Adipocyte (in vitro differentiated cells): ENCODE results near the gene YKT6.
"Not testable (repeated sequence)": the region's sequence is repeated elsewhere in the genome, so short reads cannot be mapped to it uniquely, and the experiment has no call there.

Source experiments
- DNase-seq: peaks from one replicate; pipeline ENCODE4 v3.0.0-alpha.2; 2015; ENCODE audit warnings: low read depth
- H3K27me3 ChIP-seq: replicated peaks from 2 replicates; pipeline ENCODE4 v1.7.0; 2013; ENCODE audit warnings: mild to moderate bottlenecking, low read length, moderate library complexity; ENCODE audit not compliant: control insufficient read depth, insufficient read depth
- H3K36me3 ChIP-seq: 2 replicates; pipeline ENCODE4 v1.7.0; 2013; ENCODE audit warnings: low read length, mild to moderate bottlenecking, moderate library complexity; ENCODE audit not compliant: control insufficient read depth, insufficient read depth, severe bottlenecking
- H3K4me1 ChIP-seq: 2 replicates; pipeline ENCODE4 v1.7.0; 2013; ENCODE audit warnings: mild to moderate bottlenecking, low read length, moderate library complexity; ENCODE audit not compliant: control insufficient read depth, insufficient read depth
- H3K4me3 ChIP-seq: 2 replicates; pipeline ENCODE4 v1.7.0; 2013; ENCODE audit warnings: mild to moderate bottlenecking, low read length, moderate library complexity
- H3K9ac ChIP-seq: 2 replicates; pipeline ENCODE4 v1.7.0; 2013; ENCODE audit warnings: mild to moderate bottlenecking, low read length, moderate library complexity
- H3K9me3 ChIP-seq: 2 replicates; pipeline ENCODE4 v1.7.0; 2013; ENCODE audit warnings: mild to moderate bottlenecking, low read length, moderate library complexity; ENCODE audit not compliant: control insufficient read depth

YKT6 gene

DNA sequence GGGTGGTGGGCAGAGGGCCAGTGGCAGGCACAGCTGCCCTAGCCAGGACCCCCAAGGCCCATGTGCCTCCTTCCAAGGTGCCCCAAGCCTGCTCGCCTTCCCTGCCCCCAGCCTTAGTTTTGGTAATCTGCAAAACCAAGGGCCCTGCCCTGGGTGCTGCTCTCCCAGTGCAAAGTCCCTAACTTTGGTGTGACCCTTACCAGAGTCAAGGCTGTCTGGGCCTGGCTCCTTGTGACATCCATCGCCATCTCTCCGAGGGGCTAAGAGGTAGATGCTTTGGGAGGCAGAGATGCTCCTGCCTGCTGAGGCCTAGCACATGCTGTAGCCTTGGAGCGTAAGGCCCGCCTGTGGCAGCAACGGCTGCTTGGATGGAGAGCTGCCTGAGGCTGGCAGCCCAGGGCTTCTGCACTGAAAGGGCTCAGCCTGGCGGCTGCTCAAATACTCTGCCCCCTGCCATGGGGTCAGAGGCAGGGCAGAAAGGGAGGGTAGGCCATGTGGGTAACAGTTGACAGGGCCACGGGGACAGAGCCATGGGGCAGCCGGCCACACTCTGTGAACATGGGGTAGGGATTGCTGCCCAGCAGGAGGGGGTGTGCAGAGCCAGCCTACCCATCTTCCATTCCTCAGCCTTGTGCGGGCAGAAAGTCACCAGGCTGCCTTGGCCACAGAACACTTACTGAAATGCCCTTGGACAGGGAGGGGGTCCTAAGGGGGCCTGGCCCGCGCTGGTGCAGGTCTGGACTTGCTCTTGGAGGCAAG lies 41.7 kb upstream of the YKT6 start:
- Histone ChIP-seq H3K4me3 (no peak overlapping the region), H3K9ac (no peak overlapping the region), H3K27me3 (peaks cover 24% of the 10 kb centered on the region), H3K9me3 (no peaks in the 10 kb centered on the region), H3K36me3 (no peaks in the 10 kb centered on the region), H3K4me1 (peaks cover 24% of the 10 kb centered on the region)
- no peak for DNase-seq

GRCh38 chr7:44159824-44160630 lies 40.8 kb upstream of the YKT6 start:
- DNase-seq: no peak
- H3K4me3 ChIP-seq: no peak overlapping the region

GRCh38 chr7:44161371-44161770 lies 39.4 kb upstream of the YKT6 start:
- peaks cover 24% of the 10 kb centered on the region for H3K4me1 ChIP-seq
- no peaks in the 10 kb centered on the region for H3K9me3 ChIP-seq
- no peak overlapping the region for H3K4me3 ChIP-seq
- no peak for DNase-seq
- no peaks in the 10 kb centered on the region for H3K36me3 ChIP-seq
- peaks cover 10% of the 10 kb centered on the region for H3K27me3 ChIP-seq
- no peak overlapping the region for H3K9ac ChIP-seq

More at GRCh38 chr7:44159824-44160630, 40.8 kb upstream of the YKT6 start:
- no peaks in the 10 kb centered on the region for H3K36me3 ChIP-seq
- no peak overlapping the region for H3K9ac ChIP-seq
- H3K4me1 ChIP-seq: peaks cover 24% of the 10 kb centered on the region
- no peaks in the 10 kb centered on the region for H3K9me3 ChIP-seq
- H3K27me3 ChIP-seq: peaks cover 16% of the 10 kb centered on the region

DNA sequence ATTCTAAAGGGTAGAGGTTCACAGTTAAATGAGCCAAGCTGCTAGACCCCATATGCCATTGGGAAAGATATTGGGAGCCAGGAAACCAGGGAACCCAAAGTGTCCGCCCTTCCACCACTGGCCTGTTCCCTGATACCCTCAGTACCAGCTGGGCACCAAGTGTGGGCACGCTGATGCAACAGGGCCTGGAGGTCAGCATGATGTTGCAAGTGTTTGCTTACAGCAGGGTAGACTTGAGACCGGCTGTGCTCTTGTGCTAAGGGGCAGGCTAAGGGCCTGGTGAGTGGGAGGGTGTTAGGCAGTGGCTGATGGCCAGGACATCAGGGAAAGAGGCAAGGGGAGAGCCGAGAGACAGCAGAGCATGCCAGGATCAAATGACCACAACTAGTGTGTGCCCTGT lies 38.6 kb upstream of the YKT6 start:
- Histone ChIP-seq H3K4me1 (peaks cover 24% of the 10 kb centered on the region), H3K4me3 (no peak overlapping the region), H3K27me3 (peaks cover 5% of the 10 kb centered on the region), H3K9me3 (no peaks in the 10 kb centered on the region), H3K36me3 (no peaks in the 10 kb centered on the region), H3K9ac (no peak overlapping the region)
- DNase-seq: peak; percentile 24

DNA sequence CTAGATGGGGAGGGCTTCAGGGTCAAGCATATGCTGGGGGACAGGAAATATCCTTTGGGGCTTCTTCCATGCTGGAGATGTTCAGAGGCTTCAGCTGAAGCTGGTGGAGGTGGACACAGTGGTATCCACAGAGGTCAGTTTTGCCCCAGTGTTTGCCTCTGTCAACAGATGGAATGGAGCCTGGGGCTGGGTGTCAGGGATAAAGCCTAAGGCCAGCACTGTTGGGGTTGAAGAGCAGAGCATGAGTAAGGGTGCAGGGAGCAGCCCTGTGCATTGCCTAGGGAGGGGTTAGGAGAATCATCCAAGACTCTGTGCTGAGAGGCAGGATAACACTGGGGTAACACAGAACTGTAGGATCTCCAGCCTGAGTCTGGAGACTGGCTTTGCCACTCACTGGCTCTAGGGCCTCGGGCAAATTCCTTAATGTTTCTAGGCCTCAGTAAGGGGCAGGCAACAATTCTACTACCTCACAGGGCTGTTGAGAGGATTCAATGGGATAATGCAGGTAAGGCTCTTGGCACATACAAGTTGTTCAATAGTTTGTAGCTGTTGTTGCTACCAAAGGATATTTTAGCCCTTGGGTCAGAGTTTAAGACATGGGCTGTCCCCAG lies 37.9 kb upstream of the YKT6 start:
- Histone ChIP-seq H3K4me3 (no peak overlapping the region), H3K9me3 (no peaks in the 10 kb centered on the region), H3K36me3 (no peaks in the 10 kb centered on the region), H3K4me1 (peaks cover 24% of the 10 kb centered on the region), H3K9ac (no peak overlapping the region), H3K27me3 (no peaks in the 10 kb centered on the region)
- peak; percentile 31 for DNase-seq

GRCh38 chr7:44163591-44163990 lies 37.2 kb upstream of the YKT6 start:
- no peak overlapping the region for H3K9ac ChIP-seq
- peaks cover 24% of the 10 kb centered on the region for H3K4me1 ChIP-seq
- no peak overlapping the region for H3K4me3 ChIP-seq
- H3K27me3 ChIP-seq: no peaks in the 10 kb centered on the region
- no peaks in the 10 kb centered on the region for H3K9me3 ChIP-seq
- no peaks in the 10 kb centered on the region for H3K36me3 ChIP-seq
- DNase-seq: peak; percentile 91

DNA sequence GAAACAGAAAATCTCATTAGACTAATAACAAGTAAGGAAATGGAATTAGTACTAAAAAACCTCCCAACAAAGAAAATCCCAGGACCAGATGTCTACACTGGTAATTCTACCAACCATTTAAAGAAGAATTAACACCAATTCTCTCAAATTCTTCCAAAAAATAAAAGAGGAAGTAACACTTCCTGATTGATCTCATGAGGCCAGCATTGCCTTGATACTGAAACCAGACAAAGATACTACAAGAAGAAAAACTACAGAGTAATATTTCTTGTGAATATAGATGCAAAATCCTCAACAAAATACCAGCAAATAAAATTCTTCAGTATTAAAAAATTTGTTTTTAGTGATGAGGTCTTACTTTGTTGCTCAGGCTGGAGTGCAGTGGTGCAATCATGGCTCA lies 32.9 kb upstream of the YKT6 start:
- no peaks in the 10 kb centered on the region for H3K36me3 ChIP-seq
- no peak for DNase-seq

GRCh38 chr7:44171901-44172300 lies 28.9 kb upstream of the YKT6 start:
- not testable (repeated sequence) for H3K4me1 ChIP-seq

More for the DNA sequence above, 32.9 kb upstream of the YKT6 start:
- peaks cover 11% of the 10 kb centered on the region for H3K4me1 ChIP-seq
- H3K4me3 ChIP-seq: no peak overlapping the region
- no peaks in the 10 kb centered on the region for H3K9me3 ChIP-seq
- H3K27me3 ChIP-seq: no peaks in the 10 kb centered on the region
- no peak overlapping the region for H3K9ac ChIP-seq

GRCh38 chr7:44172352-44172751 lies 28.4 kb upstream of the YKT6 start:
- peaks cover 3% of the 10 kb centered on the region for H3K4me1 ChIP-seq
- H3K9ac ChIP-seq: no peak overlapping the region
- H3K36me3 ChIP-seq: no peaks in the 10 kb centered on the region
- DNase-seq: no peak
- no peak overlapping the region for H3K4me3 ChIP-seq
- H3K27me3 ChIP-seq: peaks cover 30% of the 10 kb centered on the region
- peaks cover 4% of the 10 kb centered on the region for H3K9me3 ChIP-seq

More at GRCh38 chr7:44171901-44172300, 28.9 kb upstream of the YKT6 start:
- not testable (repeated sequence) for H3K9me3 ChIP-seq, H3K36me3 ChIP-seq, H3K9ac ChIP-seq, H3K4me3 ChIP-seq, DNase-seq
- H3K27me3 ChIP-seq: peaks cover 29% of the 10 kb centered on the region

DNA sequence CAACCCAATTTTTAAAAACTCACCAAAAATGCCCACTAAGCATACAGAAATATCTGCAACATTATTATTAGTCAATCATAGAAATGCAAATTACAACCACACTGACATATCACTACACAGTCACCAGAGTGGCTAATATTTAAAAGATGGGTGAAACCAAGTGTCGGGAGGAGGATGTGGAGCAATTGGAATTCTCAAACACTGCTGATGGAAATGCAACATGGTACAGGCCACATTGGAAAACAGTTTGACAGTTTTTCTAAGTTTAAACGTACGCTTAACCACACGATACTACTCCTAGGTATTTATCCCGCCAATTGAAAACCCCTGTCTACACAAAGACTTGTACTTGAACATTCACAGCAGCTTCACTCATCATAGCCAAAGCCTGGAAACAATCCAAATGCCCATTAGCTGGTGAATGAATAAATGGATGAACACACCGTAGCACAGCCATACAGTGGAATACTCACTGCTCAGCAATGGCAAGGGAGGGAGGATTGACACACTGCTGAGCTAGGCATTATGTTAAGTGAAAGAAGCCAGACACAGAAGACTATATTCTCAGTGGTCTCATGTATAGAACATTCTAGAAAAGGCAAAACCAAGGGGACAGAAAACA lies 27.9 kb upstream of the YKT6 start:
- Histone ChIP-seq H3K4me3 (no peak overlapping the region), H3K9ac (no peak overlapping the region)
- DNase-seq: no peak

More for the DNA sequence above, 27.9 kb upstream of the YKT6 start:
- Histone ChIP-seq H3K27me3 (peaks cover 30% of the 10 kb centered on the region), H3K9me3 (peaks cover 4% of the 10 kb centered on the region), H3K36me3 (no peaks in the 10 kb centered on the region), H3K4me1 (peaks cover 9% of the 10 kb centered on the region)
